RWPE2 (cell line): ENCODE data around the gene PAPPA.

Source experiments
- ATAC-seq: fragments of 200-7000 bp; cut with Tn5 transposase; 3 replicates; pipeline ENCODE4 v1.9.1; 2021; ENCODE audit warnings: low read depth
- DNase-seq: peaks from one replicate; pipeline ENCODE4 v3.0.0-alpha.2; 2020; ENCODE audit warnings: low spot score
- H3K27ac ChIP-seq: fragments of 450-650 bp; 2 replicates; pipeline ENCODE4 v1.5.1; 2017; ENCODE audit warnings: mild to moderate bottlenecking; ENCODE audit not compliant: poor library complexity, severe bottlenecking
- H3K27me3 ChIP-seq: fragments of 250-450 bp; sonication (Bioruptor Pico); 2 replicates; pipeline ENCODE4 v1.5.1; 2021; ENCODE audit warnings: mild to moderate bottlenecking, moderate library complexity; ENCODE audit not compliant: insufficient read depth, poor library complexity, severe bottlenecking
- H3K36me3 ChIP-seq: fragments of 250-450 bp; sonication (Bioruptor Pico); 2 replicates; pipeline ENCODE4 v1.5.1; 2020; ENCODE audit warnings: low read depth, mild to moderate bottlenecking, moderate library complexity
- H3K4me1 ChIP-seq: fragments of 250-450 bp; sonication (Bioruptor Pico); 2 replicates; pipeline ENCODE4 v1.5.1; 2021; ENCODE audit warnings: mild to moderate bottlenecking, moderate library complexity; ENCODE audit not compliant: insufficient read depth, poor library complexity, severe bottlenecking
- H3K4me3 ChIP-seq: fragments of 250-450 bp; sonication (Bioruptor Pico); 2 replicates; pipeline ENCODE4 v1.5.1; 2021; ENCODE audit warnings: mild to moderate bottlenecking, moderate library complexity; ENCODE audit not compliant: severe bottlenecking
- H3K9me3 ChIP-seq: fragments of 250-450 bp; sonication (Bioruptor Pico); 2 replicates; pipeline ENCODE4 v1.5.1; 2021; ENCODE audit warnings: mild to moderate bottlenecking, moderate library complexity; ENCODE audit not compliant: severe bottlenecking
- CTCF ChIP-seq: fragments of 450-650 bp; IDR thresholded peaks from one replicate; pipeline ENCODE4 v1.5.1; 2017; ENCODE audit warnings: mild to moderate bottlenecking, moderate library complexity; ENCODE audit not compliant: poor library complexity, severe bottlenecking

Gene PAPPA

DNA sequence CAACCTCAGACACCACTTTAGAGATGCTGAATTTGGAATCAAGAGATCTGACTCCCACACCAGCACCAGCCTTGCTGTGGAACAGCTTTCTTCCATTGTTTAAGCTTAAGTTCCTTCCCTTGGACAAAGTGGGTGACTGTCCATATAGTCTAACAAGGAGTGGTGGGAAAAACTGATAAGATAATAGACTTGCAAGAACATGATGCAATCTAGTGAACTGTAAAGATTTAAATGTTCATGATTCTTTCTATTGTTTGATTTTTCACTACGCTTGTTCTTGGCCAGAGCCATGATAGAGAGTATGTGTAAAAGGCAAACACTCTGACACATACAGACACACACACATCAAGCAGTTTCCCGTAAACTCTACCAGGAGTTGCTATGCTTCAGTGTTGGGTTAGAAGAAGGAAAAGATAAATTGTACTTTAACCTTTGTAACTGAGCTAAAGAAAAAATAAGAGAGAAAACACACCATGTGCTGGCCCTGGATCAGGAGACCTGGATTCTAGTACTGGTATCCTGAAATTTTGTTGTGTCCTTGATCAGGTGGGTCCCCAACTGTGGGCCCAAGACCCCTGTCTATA is 94.3 kb downstream of the PAPPA start:
- Histone ChIP-seq H3K4me3 (no peak overlapping the region), H3K4me1 (no peaks in the 10 kb centered on the region), H3K36me3 (no peaks in the 10 kb centered on the region), H3K27ac (no peak overlapping the region), H3K9me3 (no peaks in the 10 kb centered on the region), H3K27me3 (no peaks in the 10 kb centered on the region)
- ATAC-seq, result no peak
- no peak for TF ChIP-seq CTCF
- no peak for DNase-seq

- Histone ChIP-seq H3K27ac (no peak overlapping the region), H3K9me3 (no peaks in the 10 kb centered on the region), H3K36me3 (no peaks in the 10 kb centered on the region), H3K27me3 (no peaks in the 10 kb centered on the region), H3K4me3 (no peak overlapping the region), H3K4me1 (no peaks in the 10 kb centered on the region)
- no peak for TF ChIP-seq CTCF
- ATAC-seq (no peak), DNase-seq (no peak)
These were observed 97.3 kb downstream of the PAPPA start for GRCh38 chr9:116250891-116251290.

- TF ChIP-seq CTCF, result no peak
These were observed 97.8 kb downstream of the PAPPA start for GRCh38 chr9:116251366-116251765.

GRCh38 chr9:116260531-116260930 is 106.9 kb downstream of the PAPPA start:
- Histone ChIP-seq H3K4me3 (no peak overlapping the region), H3K27me3 (no peaks in the 10 kb centered on the region), H3K36me3 (no peaks in the 10 kb centered on the region), H3K27ac (no peak overlapping the region), H3K9me3 (no peaks in the 10 kb centered on the region), H3K4me1 (no peaks in the 10 kb centered on the region)
- DNase-seq (no peak), ATAC-seq (no peak)
- TF ChIP-seq CTCF, result no peak

More at GRCh38 chr9:116251366-116251765, 97.8 kb downstream of the PAPPA start:
- H3K4me1 ChIP-seq, result no peaks in the 10 kb centered on the region
- H3K27ac ChIP-seq, result no peak overlapping the region
- ATAC-seq (no peak), DNase-seq (no peak)
- no peaks in the 10 kb centered on the region for H3K27me3 ChIP-seq
- no peaks in the 10 kb centered on the region for H3K9me3 ChIP-seq
- H3K4me3 ChIP-seq, result no peak overlapping the region
- H3K36me3 ChIP-seq, result no peaks in the 10 kb centered on the region

- TF ChIP-seq CTCF, result no peak
- Histone ChIP-seq H3K36me3 (no peaks in the 10 kb centered on the region), H3K27me3 (no peaks in the 10 kb centered on the region), H3K4me1 (no peaks in the 10 kb centered on the region), H3K4me3 (no peak overlapping the region), H3K27ac (no peak overlapping the region), H3K9me3 (no peaks in the 10 kb centered on the region)
- no peak for ATAC-seq
- no peak for DNase-seq
These were observed 108.9 kb downstream of the PAPPA start for GRCh38 chr9:116262448-116262847.
